Endometrial microvascular endothelial cells (primary cell): ENCODE data around the gene HNF1B. TPM values are rescaled to one million over a fixed set of nuclear protein-coding genes. Genes with fewer than 3 reads are reported as not detected.

Source experiments
- in situ Hi-C: cut with HindIII; loops from 2 replicates; pipeline ENCODE4 v1.10.0; 2017; ENCODE audit warnings: low sequenced_read_pairs, low pct_unique_long_range_greater_than_20kb; ENCODE audit errors: inconsistent ontology term
- total RNA-seq: library from RNA; depleted of rRNA; stranded (reverse); fragments of >200 nt; gene quantifications from one replicate; pipeline ENCODE4 v1.2.3, GENCODE V29; 2015; ENCODE audit errors: inconsistent ontology term

HNF1B gene
- total RNA-seq, 1 donor from 2014 or later, result not detected

GRCh38 chr17:37713028-37713431 lies 31.8 kb downstream of the HNF1B start:
- in situ Hi-C loops, result no loop called here

- in situ Hi-C loops, result no loop called here
Measured at GRCh38 chr17:37711113-37711512, 33.7 kb downstream of the HNF1B start.

- in situ Hi-C loops, result no loop called here
Measured at GRCh38 chr17:37710344-37710886, 34.4 kb downstream of the HNF1B start.

- in situ Hi-C loops, result no loop called here
Measured at GRCh38 chr17:37708616-37709212, 36.1 kb downstream of the HNF1B start.

GRCh38 chr17:37708008-37708615 lies 36.7 kb downstream of the HNF1B start:
- in situ Hi-C loops, result no loop called here

- in situ Hi-C loops, result no loop called here
Measured at GRCh38 chr17:37706446-37706845, 38.4 kb downstream of the HNF1B start.

GRCh38 chr17:37702598-37702997 lies 42.3 kb downstream of the HNF1B start:
- in situ Hi-C loops, result no loop called here

GRCh38 chr17:37701496-37701898 lies 43.4 kb downstream of the HNF1B start:
- in situ Hi-C loops, result no loop called here

GRCh38 chr17:37700881-37701280 lies 44.0 kb downstream of the HNF1B start:
- in situ Hi-C loops, result no loop called here

- in situ Hi-C loops, result no loop called here
Measured at GRCh38 chr17:37699285-37699973, 45.4 kb downstream of the HNF1B start.

- in situ Hi-C loops, result no loop called here
Measured at GRCh38 chr17:37698911-37699255, 46.0 kb downstream of the HNF1B start.

GRCh38 chr17:37698132-37698910 lies 46.5 kb downstream of the HNF1B start:
- in situ Hi-C loops, result no loop called here

- in situ Hi-C loops, result no loop called here
Measured at GRCh38 chr17:37697381-37697780, 47.5 kb downstream of the HNF1B start.

GRCh38 chr17:37696366-37696765 lies 48.5 kb downstream of the HNF1B start:
- in situ Hi-C loops, result no loop called here

- in situ Hi-C loops, result no loop called here
Measured at GRCh38 chr17:37695726-37696125, 49.1 kb downstream of the HNF1B start.

- in situ Hi-C loops, result no loop called here
Measured at GRCh38 chr17:37694734-37695133, 50.1 kb downstream of the HNF1B start.

GRCh38 chr17:37693328-37693727 lies 51.5 kb downstream of the HNF1B start:
- in situ Hi-C loops, result no loop called here

GRCh38 chr17:37691807-37692206 lies 53.1 kb downstream of the HNF1B start:
- in situ Hi-C loops, result no loop called here

- in situ Hi-C loops, result no loop called here
Measured at GRCh38 chr17:37689317-37689716, 55.5 kb downstream of the HNF1B start.
